CD4-positive, alpha-beta memory T cell (primary cell): ENCODE measurements around the gene C3orf62. TPM values are rescaled to one million over a fixed set of nuclear protein-coding genes. Genes with fewer than 3 reads are reported as not detected.

Experiments used
- CTCF ChIA-PET: fragments of 350-600 bp; sonication (Branson Sonifier 250); formaldehyde crosslinking; loops from one replicate; lab custom pipeline; 2021; ENCODE audit warnings: inconsistent platforms; ENCODE audit not compliant: partially characterized antibody; lab: Charles Lee
- POLR2A ChIA-PET: fragments of 350-600 bp; sonication (Branson Sonifier 250); formaldehyde crosslinking; loops from one replicate; lab custom pipeline; 2021; ENCODE audit not compliant: partially characterized antibody; lab: Charles Lee
- DNase-seq, 5 donors: peaks; one replicate each; pipeline versions ENCODE4 v3.0.0 to v3.0.0-alpha.2; 2020 to 2022; ENCODE audit warnings: mixed read lengths in 1 of 5
- H3K27ac ChIP-seq: one replicate; pipeline ENCODE4 v1.7.0; 2013; ENCODE audit warnings: low read depth, low read length
- H3K27me3 ChIP-seq: 2 replicates; pipeline ENCODE4 v1.7.0; 2013; ENCODE audit warnings: mild to moderate bottlenecking, low read length, moderate library complexity; ENCODE audit not compliant: insufficient read depth
- H3K36me3 ChIP-seq: 2 replicates; pipeline ENCODE4 v1.7.0; 2013; ENCODE audit warnings: mild to moderate bottlenecking, low read length, moderate library complexity; ENCODE audit not compliant: insufficient read depth
- H3K4me1 ChIP-seq: 2 replicates; pipeline ENCODE4 v1.7.0; 2013; ENCODE audit warnings: mild to moderate bottlenecking, low read length, moderate library complexity; ENCODE audit not compliant: insufficient read depth
- H3K4me3 ChIP-seq, 2 donors: one replicate each; pipeline ENCODE4 v1.7.0; 2013; ENCODE audit warnings: low read length in 2 of 2, mild to moderate bottlenecking in 1 of 2
- H3K9me3 ChIP-seq, 2 donors: one replicate each; pipeline ENCODE4 v1.7.0; 2013; ENCODE audit warnings: low read length in 2 of 2, control low read depth in 1 of 2; ENCODE audit not compliant: control insufficient read depth in 1 of 2
- H3K27ac Mint-ChIP-seq, 7 donors: one replicate each; pipeline ENCODE4 v1.8.0; 2020 to 2021; ENCODE audit warnings: mixed read lengths in 7 of 7, mild to moderate bottlenecking in 6 of 7, inconsistent platforms in 3 of 7, moderate library complexity in 3 of 7
- H3K27me3 Mint-ChIP-seq, 2 donors: one replicate each; pipeline ENCODE4 v1.8.0; 2020 to 2021; ENCODE audit warnings: mixed read lengths in 2 of 2
- H3K36me3 Mint-ChIP-seq, 2 donors: one replicate each; pipeline ENCODE4 v1.8.0; 2020 to 2021; ENCODE audit warnings: mixed read lengths in 2 of 2, inconsistent platforms in 1 of 2, mild to moderate bottlenecking in 1 of 2
- H3K4me1 Mint-ChIP-seq, 4 donors: one replicate each; pipeline ENCODE4 v1.8.0; 2020 to 2021; ENCODE audit warnings: mixed read lengths in 4 of 4, mild to moderate bottlenecking in 1 of 4
- H3K4me3 Mint-ChIP-seq, 8 donors: one replicate each; pipeline ENCODE4 v1.8.0; 2020 to 2021; ENCODE audit warnings: mixed read lengths in 8 of 8, mild to moderate bottlenecking in 7 of 8, moderate library complexity in 6 of 8, inconsistent platforms in 3 of 8
- H3K9me3 Mint-ChIP-seq, 8 donors: one replicate each; pipeline ENCODE4 v1.8.0; 2020 to 2021; ENCODE audit warnings: mixed read lengths in 8 of 8, mild to moderate bottlenecking in 5 of 8, inconsistent platforms in 3 of 8, moderate library complexity in 1 of 8
- intact Hi-C: fragments of 100-400 bp; cut with micrococcal nuclease; formaldehyde crosslinking; loops from one replicate; pipeline ENCODE4 v1.15.1; 2023
- polyA plus RNA-seq, 2 donors: library from polyadenylated mRNA; unstranded; fragments of 300-500 nt; fragmentation: Illumina TruSeq; gene quantifications; one replicate each; pipeline ENCODE4 v1.2.3, GENCODE V29; 2021
- total RNA-seq, 2 experiments: library from RNA; stranded (reverse); gene quantifications; one replicate each; pipeline ENCODE4 v1.2.3, GENCODE V29; 2021

Gene C3orf62
- total and polyA plus RNA-seq, 4 experiments from 2014 or later, result 0.76 to 9.9 (median 6.0) TPM

GRCh38 chr3:49283997-49284396, 7.0 kb upstream of the C3orf62 start:
- Mint-ChIP-seq H3K36me3 (peaks cover 53 to 63% of the 10 kb centered on the region in 2 donors), H3K27ac (no peak overlapping the region), H3K9me3 (no peaks in the 10 kb centered on the region), H3K27me3 (no peaks in the 10 kb centered on the region), H3K4me3 (no peak overlapping the region), H3K4me1 (peaks cover 0 to 2% (median 0%) of the 10 kb centered on the region in 4 donors)
- Histone ChIP-seq H3K9me3 (no peaks in the 10 kb centered on the region), H3K36me3 (peaks cover 59% of the 10 kb centered on the region), H3K27ac (no peak overlapping the region), H3K27me3 (no peaks in the 10 kb centered on the region), H3K4me1 (no peaks in the 10 kb centered on the region), H3K4me3 (no peak overlapping the region)
- intact Hi-C loops, result no loop called here
- CTCF ChIA-PET, result no interaction called here
- POLR2A ChIA-PET, result no interaction called here
- no peak for DNase-seq

- Mint-ChIP-seq H3K27me3 (no peaks in the 10 kb centered on the region), H3K4me3 (no peak overlapping the region), H3K27ac (no peak overlapping the region), H3K4me1 (peaks cover 9 to 22% (median 19%) of the 10 kb centered on the region in 4 donors), H3K36me3 (peaks cover 23 to 33% of the 10 kb centered on the region in 2 donors), H3K9me3 (no peaks in the 10 kb centered on the region)
- Histone ChIP-seq H3K4me1 (peaks cover 17% of the 10 kb centered on the region), H3K4me3 (no peak overlapping the region), H3K9me3 (no peaks in the 10 kb centered on the region), H3K27me3 (no peaks in the 10 kb centered on the region), H3K27ac (no peak overlapping the region), H3K36me3 (peaks cover 33% of the 10 kb centered on the region)
- intact Hi-C loops, result loop anchor here (5.0 kb wide), 1 partner anchor 107 kb away; the partner anchor contains the start of gene KLHDC8B
- CTCF ChIA-PET, result interaction anchor here (1.1 kb wide), 1 partner anchor 178 kb away, joined by 3 read pairs; no protein-coding TSS in a partner anchor
- POLR2A ChIA-PET, result interaction anchor here (1.2 kb wide), 1 partner anchor 78 kb away, joined by 3 read pairs; the partner anchor contains the start of gene GPX1
- no peak for DNase-seq
Measured at GRCh38 chr3:49279376-49279775, 2.3 kb upstream of the C3orf62 start.

- Histone ChIP-seq H3K9me3 (no peaks in the 10 kb centered on the region), H3K27ac (no peak overlapping the region), H3K4me3 (no peak overlapping the region), H3K27me3 (no peaks in the 10 kb centered on the region), H3K36me3 (peaks cover 24% of the 10 kb centered on the region), H3K4me1 (peaks cover 17% of the 10 kb centered on the region)
- no peak for DNase-seq
- peak overlapping the region in 3 of 8 donors; percentile 5 to 25 (median 21) for H3K4me3 Mint-ChIP-seq
- no peaks in the 10 kb centered on the region for H3K27me3 Mint-ChIP-seq
- POLR2A ChIA-PET, result interaction anchor here (0.6 to 1.2 kb wide), 2 partner anchors 79 to 563 kb away, joined by 3 to 6 read pairs; partner anchors contain the start of gene GPX1
- peaks cover 9 to 22% (median 19%) of the 10 kb centered on the region in 4 donors for H3K4me1 Mint-ChIP-seq
- H3K36me3 Mint-ChIP-seq, result peaks cover 15 to 25% of the 10 kb centered on the region in 2 donors
- H3K27ac Mint-ChIP-seq, result peak overlapping the region in 6 of 7 donors; percentile 53 to 92 (median 80)
- no peaks in the 10 kb centered on the region for H3K9me3 Mint-ChIP-seq
- intact Hi-C loops, result loop anchor here (5.0 kb wide), 1 partner anchor 106 kb away; the partner anchor contains the start of gene KLHDC8B
- CTCF ChIA-PET, result interaction anchor here (1.1 to 2.3 kb wide), 4 partner anchors 109 to 177 kb away, joined by 3 to 11 read pairs (median 4); partner anchors contain the start of gene KLHDC8B
Measured at GRCh38 chr3:49278548-49278947, 1.5 kb upstream of the C3orf62 start.

- peak overlapping the region; percentile 77 to 94 (median 90) for H3K27ac Mint-ChIP-seq
- peaks cover 10 to 22% (median 19%) of the 10 kb centered on the region in 4 donors for H3K4me1 Mint-ChIP-seq
- Histone ChIP-seq H3K4me1 (peaks cover 17% of the 10 kb centered on the region), H3K27me3 (no peaks in the 10 kb centered on the region), H3K9me3 (no peaks in the 10 kb centered on the region), H3K4me3 (peak overlapping the region; percentile 44 to 67), H3K27ac (peak overlapping the region; percentile 67), H3K36me3 (peaks cover 21% of the 10 kb centered on the region)
- H3K9me3 Mint-ChIP-seq, result no peaks in the 10 kb centered on the region
- intact Hi-C loops, result loop anchor here (5.0 kb wide), 1 partner anchor 105 kb away; the partner anchor contains the start of gene KLHDC8B
- H3K4me3 Mint-ChIP-seq, result peak overlapping the region; percentile 78 to 90 (median 87)
- H3K27me3 Mint-ChIP-seq, result no peaks in the 10 kb centered on the region
- ChIA-PET CTCF (interaction anchor here (0.6 to 2.3 kb wide), 4 partner anchors 107 to 204 kb away, joined by 3 to 11 read pairs (median 4); partner anchors contain the start of gene KLHDC8B), POLR2A (interaction anchor here (0.6 to 1.5 kb wide), 2 partner anchors 63 to 266 kb away, joined by 3 to 6 read pairs; partner anchors contain the start of gene USP4)
- H3K36me3 Mint-ChIP-seq, result peaks cover 12 to 21% of the 10 kb centered on the region in 2 donors
- DNase-seq, result no peak
Measured at GRCh38 chr3:49277383-49277775, 347 bp upstream of the C3orf62 start.

- Mint-ChIP-seq H3K9me3 (no peaks in the 10 kb centered on the region), H3K27me3 (no peaks in the 10 kb centered on the region), H3K36me3 (peaks cover 10 to 16% of the 10 kb centered on the region in 2 donors), H3K4me1 (peaks cover 10 to 22% (median 19%) of the 10 kb centered on the region in 4 donors), H3K27ac (no peak overlapping the region), H3K4me3 (no peak overlapping the region)
- Histone ChIP-seq H3K27me3 (no peaks in the 10 kb centered on the region), H3K27ac (no peak overlapping the region), H3K4me3 (no peak overlapping the region), H3K9me3 (no peaks in the 10 kb centered on the region), H3K4me1 (peaks cover 17% of the 10 kb centered on the region), H3K36me3 (peaks cover 8% of the 10 kb centered on the region)
- no peak for DNase-seq
- POLR2A ChIA-PET, result no interaction called here
- intact Hi-C loops, result no loop called here
- CTCF ChIA-PET, result no interaction called here
Measured at GRCh38 chr3:49273825-49274532, 3.1 kb downstream of the C3orf62 start.

GRCh38 chr3:49271047-49271446, 6.0 kb downstream of the C3orf62 start:
- Mint-ChIP-seq H3K27me3 (no peaks in the 10 kb centered on the region), H3K36me3 (peaks cover 10 to 13% of the 10 kb centered on the region in 2 donors), H3K27ac (no peak overlapping the region), H3K9me3 (no peaks in the 10 kb centered on the region), H3K4me1 (peaks cover 3 to 6% (median 5%) of the 10 kb centered on the region in 4 donors), H3K4me3 (no peak overlapping the region)
- ChIA-PET CTCF (no interaction called here), POLR2A (no interaction called here)
- Histone ChIP-seq H3K9me3 (no peaks in the 10 kb centered on the region), H3K27ac (no peak overlapping the region), H3K36me3 (no peaks in the 10 kb centered on the region), H3K4me3 (no peak overlapping the region), H3K4me1 (peaks cover 5% of the 10 kb centered on the region), H3K27me3 (no peaks in the 10 kb centered on the region)
- intact Hi-C loops, result no loop called here
- no peak for DNase-seq

GRCh38 chr3:49270156-49270500, 6.9 kb downstream of the C3orf62 start:
- Histone ChIP-seq H3K4me3 (no peak overlapping the region), H3K36me3 (no peaks in the 10 kb centered on the region), H3K27me3 (no peaks in the 10 kb centered on the region), H3K9me3 (no peaks in the 10 kb centered on the region), H3K27ac (no peak overlapping the region), H3K4me1 (no peaks in the 10 kb centered on the region)
- peak overlapping the region in 1 of 7 donors; percentile 43 for H3K27ac Mint-ChIP-seq
- POLR2A ChIA-PET, result no interaction called here
- DNase-seq, result no peak
- H3K27me3 Mint-ChIP-seq, result no peaks in the 10 kb centered on the region
- no peaks in the 10 kb centered on the region for H3K9me3 Mint-ChIP-seq
- H3K4me1 Mint-ChIP-seq, result peaks cover 0 to 2% (median 0%) of the 10 kb centered on the region in 4 donors
- intact Hi-C loops, result no loop called here
- peaks cover 10 to 13% of the 10 kb centered on the region in 2 donors for H3K36me3 Mint-ChIP-seq
- no peak overlapping the region for H3K4me3 Mint-ChIP-seq
- CTCF ChIA-PET, result interaction anchor here (0.6 kb wide), 1 partner anchor 66 kb away, joined by 3 read pairs; no protein-coding TSS in a partner anchor
